Endothelial cell (in vitro differentiated cells): ENCODE data around the gene ADCY9. TPM values are rescaled to one million over a fixed set of nuclear protein-coding genes. Genes with fewer than 3 reads are reported as not detected.

Experiments used
- DNase-seq: peaks from one replicate; pipeline ENCODE4 v3.0.0; 2021; ENCODE audit warnings: low spot score
- H3K27ac Mint-ChIP-seq: one replicate; pipeline ENCODE4 v1.8.0; 2021; ENCODE audit warnings: mixed read lengths, inconsistent platforms; ENCODE audit not compliant: unreplicated experiment
- H3K27me3 Mint-ChIP-seq: one replicate; pipeline ENCODE4 v1.8.0; 2021; ENCODE audit warnings: mild to moderate bottlenecking, moderate library complexity, mixed read lengths, inconsistent platforms; ENCODE audit not compliant: unreplicated experiment
- H3K36me3 Mint-ChIP-seq: one replicate; pipeline ENCODE4 v1.8.0; 2021; ENCODE audit warnings: mild to moderate bottlenecking, low read depth, mixed read lengths, inconsistent platforms; ENCODE audit not compliant: unreplicated experiment
- H3K4me1 Mint-ChIP-seq: one replicate; pipeline ENCODE4 v1.8.0; 2021; ENCODE audit warnings: mild to moderate bottlenecking, mixed read lengths, inconsistent platforms; ENCODE audit not compliant: unreplicated experiment
- H3K4me3 Mint-ChIP-seq: one replicate; pipeline ENCODE4 v1.8.0; 2021; ENCODE audit warnings: mild to moderate bottlenecking, mixed read lengths, inconsistent platforms; ENCODE audit not compliant: unreplicated experiment
- H3K9me3 Mint-ChIP-seq: one replicate; pipeline ENCODE4 v1.8.0; 2021; ENCODE audit warnings: mixed read lengths, inconsistent platforms; ENCODE audit not compliant: unreplicated experiment
- total RNA-seq: library from RNA; stranded (reverse); fragmentation: NEBNext Ultra II Directional; extraction: Animal tissue kit (Norgen Biotek cat#: 25700); gene quantifications from one replicate; pipeline ENCODE4 v1.2.1, GENCODE V29; 2021; ENCODE audit not compliant: unreplicated experiment
- TF ChIP-seq, protein P1 (sequence below): fragments of 200-600 bp; sonication (generic); IDR thresholded peaks from one replicate; pipeline ENCODE4 v1.5.0; 2021; ENCODE audit warnings: antibody characterized with exemption; ENCODE audit not compliant: unreplicated experiment

ADCY9 gene
- total RNA-seq, 1 donor from 2014 or later: 3.3 TPM

DNA sequence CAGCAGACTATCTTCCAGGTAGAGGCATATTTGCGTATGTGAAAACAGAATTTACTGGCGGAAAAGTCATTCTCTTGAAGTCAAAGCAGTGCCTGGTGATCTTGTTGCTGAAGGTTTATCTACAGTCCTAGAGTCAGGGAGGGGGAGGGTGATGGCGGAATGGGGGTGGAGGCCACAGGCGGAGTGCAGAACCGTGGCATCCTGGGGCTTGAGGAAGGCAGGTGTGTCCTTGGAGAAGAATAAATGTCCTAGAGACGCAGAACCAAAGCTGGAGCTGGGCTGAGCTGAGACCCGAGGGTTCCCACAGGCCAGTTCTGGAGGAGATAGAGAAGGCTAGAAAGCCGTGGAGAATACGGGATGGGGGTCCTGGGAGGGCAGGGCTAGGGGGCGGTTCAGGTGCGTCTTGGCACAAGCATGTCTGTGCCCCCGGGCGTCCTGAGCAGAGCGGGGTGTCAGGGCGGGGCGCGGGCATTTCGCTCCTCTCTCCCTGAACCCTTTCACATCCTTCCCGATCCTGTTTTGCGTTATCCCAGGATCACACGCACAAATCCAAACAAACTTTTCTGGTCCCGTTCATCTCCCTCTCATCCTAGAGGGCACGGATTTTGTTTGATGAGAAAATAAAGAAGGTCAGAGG, 158.8 kb downstream of the ADCY9 start:
- TF ChIP-seq, protein P1, sequence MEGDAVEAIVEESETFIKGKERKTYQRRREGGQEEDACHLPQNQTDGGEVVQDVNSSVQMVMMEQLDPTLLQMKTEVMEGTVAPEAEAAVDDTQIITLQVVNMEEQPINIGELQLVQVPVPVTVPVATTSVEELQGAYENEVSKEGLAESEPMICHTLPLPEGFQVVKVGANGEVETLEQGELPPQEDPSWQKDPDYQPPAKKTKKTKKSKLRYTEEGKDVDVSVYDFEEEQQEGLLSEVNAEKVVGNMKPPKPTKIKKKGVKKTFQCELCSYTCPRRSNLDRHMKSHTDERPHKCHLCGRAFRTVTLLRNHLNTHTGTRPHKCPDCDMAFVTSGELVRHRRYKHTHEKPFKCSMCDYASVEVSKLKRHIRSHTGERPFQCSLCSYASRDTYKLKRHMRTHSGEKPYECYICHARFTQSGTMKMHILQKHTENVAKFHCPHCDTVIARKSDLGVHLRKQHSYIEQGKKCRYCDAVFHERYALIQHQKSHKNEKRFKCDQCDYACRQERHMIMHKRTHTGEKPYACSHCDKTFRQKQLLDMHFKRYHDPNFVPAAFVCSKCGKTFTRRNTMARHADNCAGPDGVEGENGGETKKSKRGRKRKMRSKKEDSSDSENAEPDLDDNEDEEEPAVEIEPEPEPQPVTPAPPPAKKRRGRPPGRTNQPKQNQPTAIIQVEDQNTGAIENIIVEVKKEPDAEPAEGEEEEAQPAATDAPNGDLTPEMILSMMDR: no peak
- no peak for DNase-seq
- Mint-ChIP-seq H3K4me1 (no peaks in the 10 kb centered on the region), H3K27ac (no peak overlapping the region), H3K27me3 (peaks cover 3% of the 10 kb centered on the region), H3K9me3 (no peaks in the 10 kb centered on the region), H3K4me3 (no peak overlapping the region), H3K36me3 (no peaks in the 10 kb centered on the region)

DNA sequence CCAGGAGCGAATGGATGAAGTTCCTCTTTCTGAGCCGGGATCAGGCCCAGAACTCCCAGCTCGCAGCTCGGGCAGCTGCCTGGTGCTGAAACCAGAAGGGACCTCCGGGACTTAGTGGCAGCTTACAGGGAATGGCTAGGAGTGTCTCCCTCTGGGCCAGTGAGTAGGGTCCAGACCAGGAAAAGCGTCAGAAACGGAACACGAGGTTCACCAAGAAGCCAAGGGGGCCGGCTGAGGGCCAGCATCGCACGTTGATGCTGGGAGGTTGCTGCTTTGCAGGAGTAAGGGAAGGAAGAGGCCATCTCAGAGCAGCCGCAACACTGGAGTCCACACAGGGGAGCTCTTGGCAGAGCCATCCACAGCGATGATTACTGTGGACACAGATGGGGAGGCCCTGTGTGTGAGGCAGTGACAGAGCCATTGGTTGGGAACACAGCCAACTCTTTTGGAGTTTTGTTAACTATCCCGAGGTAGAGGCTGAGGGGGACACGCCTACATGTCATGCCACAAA, 161.8 kb downstream of the ADCY9 start:
- H3K36me3 Mint-ChIP-seq: no peaks in the 10 kb centered on the region
- no peak overlapping the region for H3K4me3 Mint-ChIP-seq
- no peak for DNase-seq
- no peak overlapping the region for H3K27ac Mint-ChIP-seq
- TF ChIP-seq, protein P1: no peak
- H3K27me3 Mint-ChIP-seq: peaks cover 4% of the 10 kb centered on the region
- H3K4me1 Mint-ChIP-seq: peaks cover 3% of the 10 kb centered on the region
- no peaks in the 10 kb centered on the region for H3K9me3 Mint-ChIP-seq

DNA sequence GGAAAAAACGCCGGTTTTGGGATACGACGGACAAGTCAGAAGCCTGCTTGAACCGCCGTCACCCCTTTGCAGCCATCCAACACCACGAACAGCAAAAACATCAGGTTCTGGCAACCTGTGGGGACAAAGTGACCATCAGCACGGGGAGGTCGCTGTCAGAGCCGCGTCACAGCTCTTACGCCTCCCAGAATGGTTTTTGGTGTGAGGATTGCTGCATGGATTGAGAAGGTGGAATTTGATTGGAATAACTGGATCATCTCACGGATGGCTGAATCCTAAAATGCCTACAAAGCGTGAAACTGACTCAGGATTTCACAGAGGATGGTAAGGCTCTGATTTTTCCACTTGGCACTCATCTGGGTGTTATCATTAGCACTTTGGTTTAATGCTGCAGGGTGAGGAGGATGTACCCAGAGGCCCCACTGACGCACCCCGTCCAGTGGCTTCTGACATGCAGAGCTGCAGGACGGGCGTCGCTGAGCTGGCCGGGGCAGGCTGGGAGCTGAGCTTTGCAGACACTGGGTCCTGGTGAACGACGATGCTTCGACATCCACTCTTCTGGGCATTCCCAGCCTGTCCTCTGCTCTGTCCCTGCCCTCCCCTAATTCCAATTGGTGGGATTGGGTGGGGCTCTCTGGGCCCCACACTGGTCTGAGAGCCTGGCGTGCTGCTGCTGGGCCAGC, 162.4 kb downstream of the ADCY9 start:
- Mint-ChIP-seq H3K27me3 (peaks cover 4% of the 10 kb centered on the region), H3K4me3 (no peak overlapping the region), H3K27ac (no peak overlapping the region), H3K9me3 (no peaks in the 10 kb centered on the region), H3K4me1 (peaks cover 3% of the 10 kb centered on the region), H3K36me3 (no peaks in the 10 kb centered on the region)
- TF ChIP-seq, protein P1: no peak
- no peak for DNase-seq

DNA sequence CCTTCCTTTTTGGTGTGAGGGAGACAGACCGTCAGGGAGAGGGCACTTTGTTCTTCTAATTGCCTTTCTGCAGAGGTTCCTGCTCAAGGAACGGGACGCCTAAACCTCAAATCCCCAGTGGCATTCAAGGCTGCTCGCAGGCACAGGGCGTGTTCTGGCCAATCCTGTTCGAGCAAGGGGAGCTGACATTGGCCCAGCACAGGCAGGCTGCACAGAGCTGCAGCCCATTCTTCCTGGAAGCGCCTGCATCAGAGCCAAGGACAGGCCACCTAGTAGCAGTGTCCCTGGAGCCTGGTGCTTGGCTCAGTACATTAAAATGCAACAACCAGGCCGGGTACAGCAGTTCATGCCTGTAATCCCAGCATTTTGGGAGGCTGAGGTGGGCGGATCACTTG, 163.5 kb downstream of the ADCY9 start:
- DNase-seq: no peak
- H3K4me1 Mint-ChIP-seq: peaks cover 3% of the 10 kb centered on the region
- TF ChIP-seq, protein P1: no peak
- H3K4me3 Mint-ChIP-seq: no peak overlapping the region
- H3K36me3 Mint-ChIP-seq: no peaks in the 10 kb centered on the region
- H3K27me3 Mint-ChIP-seq: peaks cover 4% of the 10 kb centered on the region
- no peaks in the 10 kb centered on the region for H3K9me3 Mint-ChIP-seq
- no peak overlapping the region for H3K27ac Mint-ChIP-seq
